H1 (cell line): ENCODE results near the gene C10orf95. TPM values are rescaled to one million over a fixed set of nuclear protein-coding genes. Genes with fewer than 3 reads are reported as not detected.

Source experiments
- BACH1 ChIP-seq: IDR thresholded peaks from 2 replicates; pipeline ENCODE4 v1.6.1; 2012; ENCODE audit warnings: low read length, improper control_type of control experiment
- CHD2 ChIP-seq: IDR thresholded peaks from 2 replicates; pipeline ENCODE4 v1.6.1; 2012; ENCODE audit warnings: low read length, improper control_type of control experiment
- CREB1 ChIP-seq: IDR thresholded peaks from 2 replicates; pipeline ENCODE4 v1.6.1; 2012; ENCODE audit warnings: inconsistent platforms
- CTBP2 ChIP-seq: IDR thresholded peaks from 2 replicates; pipeline ENCODE4 v1.7.0; 2011; ENCODE audit warnings: borderline replicate concordance, mild to moderate bottlenecking, moderate library complexity, mixed read lengths, low read length; ENCODE audit not compliant: insufficient read depth, insufficient read length
- EGR1 ChIP-seq: IDR thresholded peaks from 2 replicates; pipeline ENCODE4 v1.6.1; 2011; ENCODE audit warnings: low read depth, low read length, borderline replicate concordance
- JUN ChIP-seq: IDR thresholded peaks from 2 replicates; pipeline ENCODE4 v1.6.1; 2011; ENCODE audit warnings: low read depth, mild to moderate bottlenecking, improper control_type of control experiment, low read length
- KDM5A ChIP-seq: fragments of 200-600 bp; IDR thresholded peaks from 2 replicates; pipeline ENCODE4 v1.7.1; 2012; ENCODE audit warnings: mild to moderate bottlenecking, low read length, inconsistent platforms, mixed read lengths
- NRF1 ChIP-seq: IDR thresholded peaks from 2 replicates; pipeline ENCODE4 v1.6.1; 2011; ENCODE audit warnings: mild to moderate bottlenecking, low read depth, low read length, improper control_type of control experiment
- PHF8 ChIP-seq: fragments of 200-600 bp; sonication (generic); conservative IDR thresholded peaks from 2 replicates; pipeline ENCODE4 v1.7.1; 2012; ENCODE audit warnings: low read depth, mild to moderate bottlenecking, inconsistent platforms, low read length, moderate library complexity
- POLR2A ChIP-seq, 2 experiments: IDR thresholded peaks; 1 replicate in 1 of 2; 2 replicates in 1 of 2; pipeline ENCODE4 v1.6.1; 2011; ENCODE audit warnings: low read depth in 2 of 2, low read length in 2 of 2, mild to moderate bottlenecking in 2 of 2; ENCODE audit errors: control extremely low read depth in 1 of 2
- RAD21 ChIP-seq, 2 experiments: IDR thresholded peaks in 1 of 2; conservative IDR thresholded peaks in 1 of 2; 2 replicates each; pipeline ENCODE4 v1.6.1; 2011; ENCODE audit warnings: low read depth in 2 of 2, low read length in 2 of 2, improper control_type of control experiment in 1 of 2, inconsistent platforms in 1 of 2, mild to moderate bottlenecking in 1 of 2, moderate library complexity in 1 of 2
- RFX5 ChIP-seq: IDR thresholded peaks from 2 replicates; pipeline ENCODE4 v1.6.1; 2011; ENCODE audit warnings: low read depth, low read length, improper control_type of control experiment, borderline replicate concordance
- SIN3A ChIP-seq, 2 experiments: IDR thresholded peaks in 1 of 2; conservative IDR thresholded peaks in 1 of 2; 2 replicates each; pipeline ENCODE4 v1.6.1; 2011 to 2012; ENCODE audit warnings: low read length in 2 of 2, improper control_type of control experiment in 1 of 2, low read depth in 1 of 2, mild to moderate bottlenecking in 1 of 2
- SP1 ChIP-seq: IDR thresholded peaks from 2 replicates; pipeline ENCODE4 v1.6.1; 2011; ENCODE audit warnings: low read depth, low read length
- SP4 ChIP-seq: IDR thresholded peaks from 2 replicates; pipeline ENCODE4 v1.6.1; 2012; ENCODE audit warnings: low read length, inconsistent platforms
- SRF ChIP-seq: IDR thresholded peaks from 2 replicates; pipeline ENCODE4 v1.6.1; 2011; ENCODE audit warnings: mild to moderate bottlenecking, low read depth, low read length, moderate library complexity
- TAF7 ChIP-seq: optimal IDR thresholded peaks from 2 replicates; pipeline ENCODE3; 2011; ENCODE audit warnings: low read depth, mild to moderate bottlenecking, inconsistent platforms, low read length, moderate library complexity, borderline replicate concordance
- polyA plus RNA-seq, 7 experiments: library from polyadenylated mRNA; depleted of rRNA in 3 of 7; stranded (reverse) in 5 of 7; unstranded in 2 of 7; fragments of >200 nt in 5 of 7; fragments of 200-250 nt in 2 of 7; gene quantifications; 1 replicate in 5 of 7; 2 replicates in 1 of 7; 4 replicates in 1 of 7; pipeline versions ENCODE4 v1.2.1 to v1.2.3, GENCODE V29; 2011 to 2013; ENCODE audit warnings: missing spikeins in 2 of 7, mixed read lengths in 2 of 7
- total RNA-seq: library from RNA; stranded (reverse); fragmentation: NEBNext Ultra II Directional; extraction: Animal tissue kit (Norgen Biotek cat#: 25700); gene quantifications from 2 replicates; pipeline ENCODE4 v1.2.1, GENCODE V29; 2021
- TF ChIP-seq, protein P1 (sequence below): IDR thresholded peaks from 2 replicates; pipeline ENCODE4 v1.6.1; 2011; ENCODE audit warnings: low read length, improper control_type of control experiment
- TF ChIP-seq, protein P2 (sequence below): IDR thresholded peaks from 2 replicates; pipeline ENCODE4 v1.6.1; 2012; ENCODE audit warnings: inconsistent platforms
- TF ChIP-seq, protein P3 (sequence below), 3 experiments: IDR thresholded peaks; 1 replicate in 2 of 3; 2 replicates in 1 of 3; pipeline versions ENCODE4 v1.5.1 to v1.6.1; 2011; ENCODE audit warnings: low read length in 3 of 3, mild to moderate bottlenecking in 3 of 3, inconsistent platforms in 2 of 3, low read depth in 1 of 3, moderate library complexity in 1 of 3; ENCODE audit not compliant: insufficient read depth in 1 of 3; ENCODE audit errors: control extremely low read depth in 1 of 3

C10orf95 gene
- total and polyA plus RNA-seq, 2 of the 8 experiments (the other 6 are each of a cell fraction or from before 2014, with no cell fraction given) = 0.34 to 0.48 TPM

DNA sequence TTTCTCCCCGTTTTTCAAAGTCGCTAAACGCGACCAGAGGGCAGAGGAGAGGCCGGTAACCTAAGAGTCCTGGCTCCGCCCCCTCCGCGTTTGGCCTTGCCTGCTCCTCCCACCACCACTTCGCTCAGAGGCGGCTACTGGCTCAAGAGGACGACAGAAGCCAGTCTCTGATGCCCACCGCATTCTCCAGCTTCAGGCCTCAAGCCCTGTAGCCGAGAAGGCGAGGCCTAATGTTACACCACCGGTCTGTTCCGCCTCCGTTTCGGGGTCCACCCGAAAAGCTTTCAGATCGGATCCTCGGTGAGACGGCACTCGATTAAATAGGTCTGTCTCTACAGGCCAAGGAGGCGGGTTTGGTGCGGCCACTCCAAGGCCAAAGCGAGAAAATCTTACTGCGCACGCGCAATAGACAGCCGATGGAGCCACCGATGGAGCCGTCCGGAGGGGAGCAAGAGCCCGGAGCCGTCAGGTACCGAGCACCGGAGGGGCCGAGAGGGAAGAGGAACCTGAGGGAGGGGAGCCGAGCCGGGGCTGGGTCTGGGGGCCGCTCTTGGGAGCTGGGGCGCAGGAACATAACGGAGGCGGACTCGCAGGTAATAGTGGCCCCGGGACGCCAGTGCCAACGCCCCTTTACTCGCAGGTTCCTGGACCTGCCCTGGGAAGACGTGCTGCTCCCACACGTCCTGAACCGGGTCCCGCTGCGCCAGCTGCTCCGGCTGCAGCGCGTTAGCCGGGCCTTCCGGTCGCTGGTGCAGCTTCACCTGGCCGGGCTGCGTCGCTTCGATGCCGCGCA, 30.4 kb downstream of the C10orf95 start, which contains the start of gene FBXL15 (continued):
- TF ChIP-seq, protein P1, sequence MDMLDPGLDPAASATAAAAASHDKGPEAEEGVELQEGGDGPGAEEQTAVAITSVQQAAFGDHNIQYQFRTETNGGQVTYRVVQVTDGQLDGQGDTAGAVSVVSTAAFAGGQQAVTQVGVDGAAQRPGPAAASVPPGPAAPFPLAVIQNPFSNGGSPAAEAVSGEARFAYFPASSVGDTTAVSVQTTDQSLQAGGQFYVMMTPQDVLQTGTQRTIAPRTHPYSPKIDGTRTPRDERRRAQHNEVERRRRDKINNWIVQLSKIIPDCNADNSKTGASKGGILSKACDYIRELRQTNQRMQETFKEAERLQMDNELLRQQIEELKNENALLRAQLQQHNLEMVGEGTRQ = no peak
- TF ChIP-seq CTBP2 (no peak), NRF1 (no peak; the same call in 1 of the 2 replicates), SRF (peak; percentile 80), POLR2A (IDR thresholded peaks at IDR 0.05; ENCODE audit: control extremely low read depth in 1 of 2, low read depth in 2 of 2, low read length in 2 of 2) (peak in 1 of 2 experiments; percentile 57; a peak in 1 of 3 replicates), PHF8 (peak; percentile 82), SIN3A (conservative IDR thresholded peaks at IDR 0.05 in 1 of 2, IDR thresholded peaks at IDR 0.05 in 1 of 2; ENCODE audit: low read depth in 1 of 2, low read length in 2 of 2) (peak; percentile 17 to 91; a peak in 2 of 4 replicates), CHD2 (no peak), EGR1 (no peak), SP4 (no peak), SP1 (0 out of 2 replicates have a peak, but pooled peaks have one; percentile 47), TAF7 (no peak), KDM5A (peak; percentile 82), RFX5 (no peak), JUN (no peak), BACH1 (no peak), CREB1 (peak; percentile 90), RAD21 (IDR thresholded peaks at IDR 0.05 in 1 of 2, conservative IDR thresholded peaks at IDR 0.05 in 1 of 2; ENCODE audit: low read depth in 2 of 2, low read length in 2 of 2) (no peak)
- TF ChIP-seq, protein P2, sequence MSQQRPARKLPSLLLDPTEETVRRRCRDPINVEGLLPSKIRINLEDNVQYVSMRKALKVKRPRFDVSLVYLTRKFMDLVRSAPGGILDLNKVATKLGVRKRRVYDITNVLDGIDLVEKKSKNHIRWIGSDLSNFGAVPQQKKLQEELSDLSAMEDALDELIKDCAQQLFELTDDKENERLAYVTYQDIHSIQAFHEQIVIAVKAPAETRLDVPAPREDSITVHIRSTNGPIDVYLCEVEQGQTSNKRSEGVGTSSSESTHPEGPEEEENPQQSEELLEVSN = peak; percentile 50
- TF ChIP-seq, protein P3, sequence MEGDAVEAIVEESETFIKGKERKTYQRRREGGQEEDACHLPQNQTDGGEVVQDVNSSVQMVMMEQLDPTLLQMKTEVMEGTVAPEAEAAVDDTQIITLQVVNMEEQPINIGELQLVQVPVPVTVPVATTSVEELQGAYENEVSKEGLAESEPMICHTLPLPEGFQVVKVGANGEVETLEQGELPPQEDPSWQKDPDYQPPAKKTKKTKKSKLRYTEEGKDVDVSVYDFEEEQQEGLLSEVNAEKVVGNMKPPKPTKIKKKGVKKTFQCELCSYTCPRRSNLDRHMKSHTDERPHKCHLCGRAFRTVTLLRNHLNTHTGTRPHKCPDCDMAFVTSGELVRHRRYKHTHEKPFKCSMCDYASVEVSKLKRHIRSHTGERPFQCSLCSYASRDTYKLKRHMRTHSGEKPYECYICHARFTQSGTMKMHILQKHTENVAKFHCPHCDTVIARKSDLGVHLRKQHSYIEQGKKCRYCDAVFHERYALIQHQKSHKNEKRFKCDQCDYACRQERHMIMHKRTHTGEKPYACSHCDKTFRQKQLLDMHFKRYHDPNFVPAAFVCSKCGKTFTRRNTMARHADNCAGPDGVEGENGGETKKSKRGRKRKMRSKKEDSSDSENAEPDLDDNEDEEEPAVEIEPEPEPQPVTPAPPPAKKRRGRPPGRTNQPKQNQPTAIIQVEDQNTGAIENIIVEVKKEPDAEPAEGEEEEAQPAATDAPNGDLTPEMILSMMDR (IDR thresholded peaks at IDR 0.05; ENCODE audit: control extremely low read depth in 1 of 3, insufficient read depth in 1 of 3, low read depth in 1 of 3, low read length in 3 of 3) = no peak
